ENCODE results near the gene PDGFRA.
"Not testable (repeated sequence)": the region's sequence is repeated elsewhere in the genome, so short reads cannot be mapped to it uniquely, and the experiment has no call there.

The PDGFRA gene

GRCh38 chr4:54233697-54234496, 4.8 kb downstream of the PDGFRA start:
- in situ Hi-C loops (cut with MboI; ENCODE audit: low pct_unique_long_range_greater_than_20kb, low sequenced_read_pairs, unreplicated experiment), result loop anchor here (25.0 kb wide), 1 partner anchor 522 kb away; no protein-coding TSS in a partner anchor
- DNase-seq (ENCODE audit: low spot score), result peak; percentile 81
- peak; percentile 94 for TF ChIP-seq CTCF (IDR thresholded peaks at IDR 0.05; ENCODE audit: extremely low read depth, insufficient read depth, missing control alignments)

- TF ChIP-seq CTCF (IDR thresholded peaks at IDR 0.05; ENCODE audit: extremely low read depth, insufficient read depth, missing control alignments), result no peak
- in situ Hi-C loops (cut with MboI; ENCODE audit: low pct_unique_long_range_greater_than_20kb, low sequenced_read_pairs, unreplicated experiment), result loop anchor here (25.0 kb wide), 1 partner anchor 522 kb away; no protein-coding TSS in a partner anchor
Observed at GRCh38 chr4:54234497-54235205, 5.6 kb downstream of the PDGFRA start.

GRCh38 chr4:54236316-54236715, 7.2 kb downstream of the PDGFRA start:
- in situ Hi-C loops (cut with MboI; ENCODE audit: low pct_unique_long_range_greater_than_20kb, low sequenced_read_pairs, unreplicated experiment), result loop anchor here (25.0 kb wide), 1 partner anchor 524 kb away; no protein-coding TSS in a partner anchor
- DNase-seq (ENCODE audit: low spot score), result not testable (repeated sequence)

More at GRCh38 chr4:54234497-54235205, 5.6 kb downstream of the PDGFRA start:
- DNase-seq (ENCODE audit: low spot score), result no peak

- DNase-seq (ENCODE audit: low spot score), result no peak
- TF ChIP-seq CTCF (IDR thresholded peaks at IDR 0.05; ENCODE audit: extremely low read depth, insufficient read depth, missing control alignments), result no peak
- in situ Hi-C loops (cut with MboI; ENCODE audit: low pct_unique_long_range_greater_than_20kb, low sequenced_read_pairs, unreplicated experiment), result loop anchor here (25.0 kb wide), 1 partner anchor 525 kb away; no protein-coding TSS in a partner anchor
Observed at GRCh38 chr4:54237770-54238169, 8.7 kb downstream of the PDGFRA start.

- TF ChIP-seq CTCF (IDR thresholded peaks at IDR 0.05; ENCODE audit: extremely low read depth, insufficient read depth, missing control alignments), result no peak
- DNase-seq (ENCODE audit: low spot score), result no peak
- in situ Hi-C loops (cut with MboI; ENCODE audit: low pct_unique_long_range_greater_than_20kb, low sequenced_read_pairs, unreplicated experiment), result loop anchor here (25.0 kb wide), 1 partner anchor 526 kb away; no protein-coding TSS in a partner anchor
Observed at GRCh38 chr4:54238389-54238788, 9.3 kb downstream of the PDGFRA start.

GRCh38 chr4:54241268-54241823, 12.3 kb downstream of the PDGFRA start:
- DNase-seq (ENCODE audit: low spot score), result not testable (repeated sequence)
- in situ Hi-C loops (cut with MboI; ENCODE audit: low pct_unique_long_range_greater_than_20kb, low sequenced_read_pairs, unreplicated experiment), result loop anchor here (25.0 kb wide), 1 partner anchor 529 kb away; no protein-coding TSS in a partner anchor

GRCh38 chr4:54243541-54243940, 14.4 kb downstream of the PDGFRA start:
- not testable (repeated sequence) for DNase-seq (ENCODE audit: low spot score)
- in situ Hi-C loops (cut with MboI; ENCODE audit: low pct_unique_long_range_greater_than_20kb, low sequenced_read_pairs, unreplicated experiment), result loop anchor here (25.0 kb wide), 1 partner anchor 531 kb away; no protein-coding TSS in a partner anchor

- in situ Hi-C loops (cut with MboI; ENCODE audit: low pct_unique_long_range_greater_than_20kb, low sequenced_read_pairs, unreplicated experiment); DNase-seq (ENCODE audit: low spot score): not testable (repeated sequence)
Observed at GRCh38 chr4:54252312-54252711, 23.2 kb downstream of the PDGFRA start.

Measured in GM13977 (cell line).